ENCODE measurements around the gene SNX18. TPM values are rescaled to one million over a fixed set of nuclear protein-coding genes. Genes with fewer than 3 reads are reported as not detected.

SNX18 gene
- total and polyA plus RNA-seq, 2 of the 4 experiments (the other 2 are of a cell fraction): 31.2 to 50.0 TPM

GRCh38 chr5:54469622-54470021 is 47.9 kb upstream of the SNX18 start (continued):
- TF ChIP-seq CTCF (conservative IDR thresholded peaks at IDR 0.05; ENCODE audit: low read depth, low read length) (no peak), RAD21 (IDR thresholded peaks at IDR 0.05; ENCODE audit: low read length) (no peak), CEBPB (IDR thresholded peaks at IDR 0.05; ENCODE audit: low read depth, low read length) (no peak), MAFK (IDR thresholded peaks at IDR 0.05; ENCODE audit: low read depth, low read length) (no peak), ELK1 (IDR thresholded peaks at IDR 0.05; ENCODE audit: borderline replicate concordance, low read depth, low read length) (no peak)
